ENCODE measurements around the gene SIRPA. TPM values are rescaled to one million over a fixed set of nuclear protein-coding genes. Genes with fewer than 3 reads are reported as not detected.
A peak's percentile ranks its signal among the peaks of the same experiment; 100 is the strongest.

SIRPA gene
- polyA plus RNA-seq, 12 donors: 20.9 to 37.6 (median 29.7) TPM; not detected in 1

DNA sequence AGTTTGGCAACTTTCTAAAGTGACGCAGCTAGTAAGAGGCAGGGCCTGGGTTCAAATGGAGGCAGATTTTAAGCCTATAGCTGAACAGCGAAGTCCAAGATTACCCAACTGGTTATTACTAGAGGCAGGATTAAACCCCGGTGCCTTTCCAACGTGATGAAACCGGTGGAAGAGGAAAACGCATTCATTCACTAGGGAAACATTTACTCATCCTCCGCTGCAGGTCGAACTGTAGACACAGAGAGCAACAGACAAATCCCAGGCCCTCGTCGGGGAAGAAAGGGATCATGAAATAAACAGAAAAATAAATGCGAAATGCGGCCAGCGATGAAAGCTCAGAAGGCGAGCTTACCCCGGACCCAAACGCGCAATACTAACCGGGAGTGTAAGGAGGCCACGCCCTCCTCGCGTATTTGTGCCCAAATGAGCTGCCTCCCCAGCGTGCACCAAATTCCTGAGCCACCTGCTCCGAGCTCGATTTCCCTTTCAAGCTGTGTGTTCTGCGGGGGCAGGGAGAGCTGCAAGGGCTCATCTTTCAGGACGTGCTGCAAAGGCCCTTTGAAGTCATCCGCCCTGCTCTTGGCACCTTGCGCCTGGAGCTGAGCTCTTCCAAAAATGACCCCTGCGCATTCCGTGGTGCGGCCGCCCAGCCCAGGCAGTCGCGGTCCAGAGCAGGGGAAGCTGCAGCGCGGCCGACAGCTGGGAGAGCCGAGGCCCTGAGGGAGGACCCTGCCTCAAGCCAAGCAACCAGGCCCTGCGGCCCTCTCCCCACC lies 51.7 kb downstream of the SIRPA start:
- peak; percentile 49 for DNase-seq

- DNase-seq: no peak
These were observed 52.3 kb downstream of the SIRPA start for GRCh38 chr20:1947535-1947846.

DNA sequence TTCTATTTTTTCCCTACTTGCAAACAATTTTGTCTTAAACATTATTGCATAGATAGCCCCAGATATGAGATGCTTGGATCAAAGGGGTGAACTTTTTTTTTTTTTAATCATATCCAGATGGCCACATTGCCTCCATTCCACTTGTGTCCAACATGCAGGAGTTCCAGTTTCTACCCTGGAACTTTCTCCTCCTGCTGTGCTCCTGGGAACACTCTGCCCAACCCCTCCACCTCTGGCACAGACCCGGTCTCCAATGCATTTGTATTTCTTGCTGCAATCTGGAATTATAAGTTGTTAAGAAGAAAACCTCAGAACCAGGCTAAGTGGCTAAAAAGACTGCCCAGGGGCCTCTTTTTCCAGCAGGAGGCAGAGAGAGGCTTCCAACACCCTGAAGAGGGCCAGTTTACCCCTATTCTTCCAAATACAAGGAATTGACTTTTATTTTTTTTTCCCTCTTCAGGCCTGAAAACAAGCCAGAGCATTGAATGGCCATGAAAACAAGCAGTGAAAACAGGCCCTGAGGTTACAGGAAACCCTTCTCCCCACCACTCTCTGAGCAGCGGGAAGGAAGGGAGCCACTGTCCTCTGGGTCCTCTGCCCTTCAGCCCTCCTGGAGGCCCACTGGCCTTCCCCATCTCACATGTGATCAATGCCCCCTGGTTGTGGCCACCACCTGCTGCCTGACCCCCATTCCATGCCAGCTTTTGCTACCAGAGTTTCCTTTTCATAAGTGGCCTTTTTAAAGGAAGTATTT lies 54.3 kb downstream of the SIRPA start:
- DNase-seq: no peak

GRCh38 chr20:1950836-1951235 lies 55.6 kb downstream of the SIRPA start:
- no peak for DNase-seq

GRCh38 chr20:1951436-1952115 lies 56.4 kb downstream of the SIRPA start:
- no peak for DNase-seq

DNA sequence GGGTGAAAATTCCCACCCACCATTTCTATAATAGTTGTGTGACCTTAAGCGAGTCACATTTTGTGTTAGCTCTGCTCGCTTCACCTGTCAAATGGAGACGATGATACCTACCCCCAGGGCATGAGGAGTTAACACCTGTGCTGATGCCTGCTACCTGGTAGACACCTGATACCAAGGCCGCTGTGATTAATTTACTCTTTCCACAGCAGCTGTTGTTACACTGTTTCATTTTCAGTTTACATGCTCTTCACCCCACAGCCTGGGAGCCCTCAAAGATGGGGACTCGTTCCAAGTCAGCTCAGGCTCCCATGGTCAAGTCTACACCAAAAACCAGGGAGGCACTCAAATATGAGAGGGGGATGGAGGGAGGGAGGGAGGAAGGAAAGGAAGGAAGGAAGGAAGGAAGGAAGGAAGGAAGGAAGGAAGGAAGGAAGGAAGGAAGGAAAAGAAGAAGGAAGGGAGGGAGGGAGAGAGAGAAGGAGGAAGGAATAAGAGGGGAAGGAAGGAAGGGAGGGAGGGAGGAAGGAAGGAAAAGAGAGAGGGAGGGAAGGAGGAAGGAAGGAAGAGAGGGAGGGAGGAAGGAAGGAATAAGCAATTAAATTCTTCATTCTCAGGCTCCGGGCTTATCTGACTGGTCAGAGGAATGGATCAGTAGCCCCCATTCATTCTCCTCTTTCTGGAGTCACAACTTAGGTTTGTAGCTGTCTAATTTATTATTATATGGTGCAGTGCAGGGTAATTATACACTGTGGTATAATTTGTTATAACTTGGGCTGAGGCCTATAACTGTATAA lies 57.7 kb downstream of the SIRPA start:
- DNase-seq: no peak

DNA sequence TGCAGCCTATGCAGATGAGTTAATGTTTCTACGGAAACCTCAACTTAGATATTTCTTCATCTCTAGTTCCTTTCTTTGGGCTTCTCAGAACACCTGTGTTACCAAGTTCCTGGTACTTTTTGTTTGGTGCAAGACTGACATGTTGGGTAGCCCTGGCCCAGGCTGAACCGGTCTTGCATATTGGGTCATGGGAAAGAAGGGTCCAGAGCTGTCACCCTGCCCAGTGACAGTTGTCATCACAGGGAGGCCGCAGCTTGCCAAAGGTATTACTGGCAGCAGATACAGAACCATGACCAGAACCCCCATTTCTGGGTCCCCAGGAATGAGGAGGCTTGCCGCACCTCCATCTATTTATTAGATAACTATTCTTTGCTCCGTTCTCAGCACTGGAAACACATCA lies 58.4 kb downstream of the SIRPA start:
- DNase-seq: no peak

- DNase-seq: no peak
These were observed 60.0 kb downstream of the SIRPA start for GRCh38 chr20:1955217-1955616.

- DNase-seq: no peak
These were observed 63.2 kb downstream of the SIRPA start for GRCh38 chr20:1958426-1958825.

DNA sequence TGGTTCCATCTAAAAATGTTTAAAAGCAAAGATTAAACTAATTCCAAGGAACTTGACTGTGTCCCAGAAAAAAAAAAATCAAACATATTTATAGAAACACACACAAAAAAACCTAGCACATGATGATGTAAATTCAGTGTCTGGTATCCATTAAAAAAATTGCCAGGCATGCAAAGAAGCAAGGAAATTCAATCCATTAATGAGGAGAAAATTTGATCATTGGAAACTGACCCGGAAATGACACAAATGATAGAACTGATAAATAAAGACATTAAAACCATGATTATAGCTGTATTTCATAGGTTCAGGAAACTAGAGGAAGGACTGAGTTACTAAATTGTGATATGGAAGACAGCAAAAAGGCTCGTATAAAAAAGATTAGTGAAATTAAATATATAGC lies 63.9 kb downstream of the SIRPA start:
- no peak for DNase-seq

GRCh38 chr20:1961374-1961773 lies 66.2 kb downstream of the SIRPA start:
- no peak for DNase-seq

GRCh38 chr20:1964061-1964460 lies 68.9 kb downstream of the SIRPA start:
- no peak for DNase-seq

GRCh38 chr20:1964659-1965405 lies 69.6 kb downstream of the SIRPA start:
- no peak for DNase-seq

DNA sequence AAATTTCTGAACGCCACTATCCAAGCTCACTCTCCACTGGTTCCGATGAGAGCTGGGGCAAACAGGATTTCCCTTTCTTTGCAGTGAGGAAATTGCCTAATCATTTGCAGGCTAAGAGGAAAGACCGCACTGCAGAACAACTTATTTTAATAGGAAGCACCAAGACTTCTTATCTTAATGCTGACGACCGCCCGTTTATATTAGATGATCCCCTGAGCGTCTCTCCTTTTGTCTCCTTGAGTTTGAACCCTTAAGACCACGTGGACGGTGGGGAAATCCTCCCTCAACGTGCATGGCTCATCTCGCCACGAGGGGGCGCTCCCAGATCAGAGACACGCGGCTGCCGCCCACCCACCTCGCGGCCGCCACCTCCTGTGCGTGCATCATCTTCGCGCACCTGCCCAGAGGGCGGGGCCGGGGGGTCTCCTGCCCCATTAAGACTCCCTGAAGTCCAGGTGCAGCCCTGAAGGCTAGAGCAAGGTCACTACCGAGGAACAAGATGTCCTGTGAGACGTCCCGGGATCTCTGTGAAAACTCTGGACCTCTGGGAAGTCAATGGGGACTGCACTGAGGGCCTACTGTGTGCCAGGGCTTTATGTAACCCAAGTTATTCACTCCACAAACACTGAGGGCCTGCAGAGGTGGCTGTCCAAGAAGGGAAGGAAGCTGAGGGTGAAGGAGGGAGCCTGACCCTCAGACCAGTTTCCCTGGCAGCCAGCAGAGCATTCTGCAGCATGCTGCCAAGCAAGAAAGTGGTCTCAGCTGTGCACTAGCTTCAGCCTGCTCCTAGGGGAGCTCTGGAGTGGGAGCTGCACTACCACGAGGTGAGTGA lies 70.5 kb downstream of the SIRPA start:
- no peak for DNase-seq

DNA sequence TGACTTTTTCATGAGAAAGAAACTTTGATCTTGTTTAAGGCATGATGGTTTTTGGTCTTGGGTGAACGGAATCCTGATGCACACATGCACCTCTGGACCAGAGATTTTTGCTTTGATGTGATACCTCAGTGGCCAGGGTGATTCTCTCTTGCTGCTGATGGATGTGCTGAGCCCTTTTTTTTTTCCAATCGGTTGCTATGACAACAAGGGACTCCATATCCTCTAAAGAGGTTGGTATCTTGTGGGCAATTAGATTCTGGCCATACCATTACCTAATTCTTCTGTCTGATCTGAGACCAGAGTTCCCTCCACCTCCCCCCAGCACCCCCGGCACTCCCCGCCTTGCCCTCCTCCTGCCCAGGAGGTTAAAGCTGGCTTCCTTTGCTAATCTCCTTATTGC lies 73.8 kb downstream of the SIRPA start:
- DNase-seq: no peak

DNA sequence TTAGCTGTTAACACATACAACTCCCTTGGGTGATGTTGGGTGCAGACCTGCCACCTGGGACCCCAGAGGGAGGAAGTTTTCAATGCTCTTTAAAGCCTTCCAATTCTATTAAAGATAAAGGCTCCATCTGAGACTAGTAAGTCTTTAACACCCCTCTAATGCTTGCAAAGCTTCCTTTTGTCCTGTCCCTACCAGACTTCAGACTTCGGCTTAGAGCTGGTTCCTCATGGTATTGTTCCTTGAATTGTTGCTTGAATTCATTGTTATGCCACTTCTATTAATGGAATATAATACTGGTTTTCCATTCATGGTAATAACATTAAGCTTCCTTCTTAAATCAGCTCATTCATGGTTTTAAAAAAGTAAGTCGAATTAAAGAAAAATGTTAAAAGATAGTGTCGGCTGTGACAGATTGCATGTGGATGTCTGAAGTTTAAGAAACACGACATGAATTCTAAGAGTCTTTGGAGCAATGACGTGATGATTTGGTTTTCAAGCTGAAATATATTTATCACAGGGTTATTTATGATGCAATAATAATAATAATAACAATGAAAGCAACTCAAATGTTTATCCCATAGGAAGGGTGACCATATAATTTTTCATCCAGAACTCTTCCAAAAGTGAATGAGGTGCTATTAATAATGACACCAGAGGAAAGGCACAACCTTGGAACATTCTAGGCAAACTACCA lies 76.8 kb downstream of the SIRPA start:
- no peak for DNase-seq

GRCh38 chr20:1973601-1974440 lies 78.6 kb downstream of the SIRPA start:
- DNase-seq: no peak

- DNase-seq: no peak
These were observed 80.1 kb downstream of the SIRPA start for GRCh38 chr20:1975291-1975690.
